ENCODE measurements around the gene PTPRU.

Gene PTPRU

GRCh38 chr1:29320156-29320940 lies 84.0 kb downstream of the PTPRU start:
- DNase-seq: no peak

GRCh38 chr1:29321176-29321575 lies 84.9 kb downstream of the PTPRU start:
- DNase-seq: no peak

- no peak for DNase-seq
Measured at GRCh38 chr1:29322147-29322694, 85.9 kb downstream of the PTPRU start.

GRCh38 chr1:29322861-29323585 lies 86.7 kb downstream of the PTPRU start:
- no peak for DNase-seq

- DNase-seq: no peak
Measured at GRCh38 chr1:29323636-29324035, 87.3 kb downstream of the PTPRU start.

- DNase-seq: no peak
Measured at GRCh38 chr1:29324202-29324601, 87.9 kb downstream of the PTPRU start.

GRCh38 chr1:29324771-29325351 lies 88.5 kb downstream of the PTPRU start:
- no peak for DNase-seq

GRCh38 chr1:29325675-29326074 lies 89.4 kb downstream of the PTPRU start:
- DNase-seq: no peak

- DNase-seq: no peak
Measured at GRCh38 chr1:29326123-29326522, 89.8 kb downstream of the PTPRU start.

GRCh38 chr1:29327223-29327935 lies 91.1 kb downstream of the PTPRU start:
- DNase-seq: no peak

GRCh38 chr1:29329022-29329775 lies 92.9 kb downstream of the PTPRU start:
- no peak for DNase-seq

GRCh38 chr1:29330089-29330488 lies 93.8 kb downstream of the PTPRU start:
- no peak for DNase-seq

GRCh38 chr1:29330856-29331255 lies 94.5 kb downstream of the PTPRU start:
- DNase-seq: no peak

- DNase-seq: no peak
Measured at GRCh38 chr1:29331309-29331708, 95.0 kb downstream of the PTPRU start.

GRCh38 chr1:29331729-29332128 lies 95.4 kb downstream of the PTPRU start:
- no peak for DNase-seq

GRCh38 chr1:29332204-29332603 lies 95.9 kb downstream of the PTPRU start:
- no peak for DNase-seq

- DNase-seq: no peak
Measured at GRCh38 chr1:29333008-29333407, 96.7 kb downstream of the PTPRU start.

- DNase-seq: no peak
Measured at GRCh38 chr1:29335573-29335972, 99.3 kb downstream of the PTPRU start.

GRCh38 chr1:29338908-29339575 lies 102.7 kb downstream of the PTPRU start:
- DNase-seq: no peak

GRCh38 chr1:29341936-29342335 lies 105.6 kb downstream of the PTPRU start:
- no peak for DNase-seq

- no peak for DNase-seq
Measured at GRCh38 chr1:29342351-29342750, 106.0 kb downstream of the PTPRU start.

GRCh38 chr1:29342983-29343382 lies 106.7 kb downstream of the PTPRU start:
- no peak for DNase-seq

Data from NCI-H2107 (cell line).